ENCODE measurements around the gene ADAM15. TPM values are rescaled to one million over a fixed set of nuclear protein-coding genes. Genes with fewer than 3 reads are reported as not detected.

Gene ADAM15
- total RNA-seq, 1 donor from 2014 or later: 15.7 TPM

DNA sequence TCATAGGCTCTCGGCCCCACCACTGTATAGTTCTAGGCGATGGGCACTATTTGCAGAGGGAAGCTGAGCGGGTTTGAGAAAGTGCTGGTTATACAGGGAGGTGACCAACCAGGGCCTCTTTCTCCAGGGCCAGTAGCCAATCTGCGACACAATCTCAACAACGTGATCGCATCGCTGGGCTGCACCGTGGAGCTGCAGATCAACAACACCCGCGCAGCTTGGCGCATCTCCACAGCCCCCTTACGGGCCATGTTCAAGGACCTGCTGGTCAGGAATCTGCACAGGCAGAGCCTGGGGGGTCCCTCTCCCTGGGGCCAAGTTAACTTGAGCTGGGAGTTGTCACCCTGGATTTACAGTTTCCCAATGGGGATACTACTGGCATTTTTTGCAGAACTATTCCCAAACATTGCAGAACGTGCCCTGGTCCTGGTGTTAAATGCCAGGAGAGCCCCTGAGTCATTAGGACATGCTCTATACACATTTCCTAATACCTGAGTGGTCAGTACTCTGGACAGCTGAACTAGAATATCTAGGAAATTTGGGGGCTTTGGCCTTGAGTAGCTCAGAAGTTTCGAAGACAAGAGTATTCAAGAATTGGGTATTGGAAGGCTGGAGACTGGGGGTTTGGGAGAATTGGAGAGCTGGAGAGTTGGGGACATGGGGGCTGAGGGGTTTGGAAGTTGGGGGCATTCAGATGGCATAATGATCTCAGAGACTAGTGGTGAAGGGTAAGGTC, 10.6 kb upstream of the ADAM15 start:
- H3K27ac Mint-ChIP-seq: no peak overlapping the region

GRCh38 chr1:155042789-155043188, 8.3 kb upstream of the ADAM15 start:
- no peak overlapping the region for H3K27ac Mint-ChIP-seq

More for the DNA sequence above, 10.6 kb upstream of the ADAM15 start:
- Mint-ChIP-seq H3K4me3 (no peak overlapping the region), H3K4me1 (peaks cover 28% of the 10 kb centered on the region), H3K27me3 (ENCODE audit: insufficient read depth, low read depth) (peaks cover 8% of the 10 kb centered on the region), H3K36me3 (no peaks in the 10 kb centered on the region), H3K9me3 (no peaks in the 10 kb centered on the region)
- Histone ChIP-seq H3K9ac (no peak overlapping the region), H3K36me3 (no peaks in the 10 kb centered on the region), H3F3A (ENCODE audit: low read depth) (no peaks in the 10 kb centered on the region), H3K9me3 (ENCODE audit: low read depth) (no peaks in the 10 kb centered on the region), H2AFZ (replicated peaks) (no peak overlapping the region), H3K79me2 (ENCODE audit: low read depth) (no peaks in the 10 kb centered on the region), H3K27ac (no peak overlapping the region), H3K4me2 (no peak overlapping the region), H4K20me1 (ENCODE audit: low read depth) (no peaks in the 10 kb centered on the region), H3K27me3 (no peaks in the 10 kb centered on the region), H3K4me1 (peaks cover 15% of the 10 kb centered on the region), H3K4me3 (no peak overlapping the region)
- no peak for DNase-seq (ENCODE audit: low spot score)
- TF ChIP-seq EZH2 (IDR thresholded peaks at IDR 0.05) (no peak), EZH2phosphoT487 (IDR thresholded peaks at IDR 0.05) (no peak)
- TF ChIP-seq, protein P1, sequence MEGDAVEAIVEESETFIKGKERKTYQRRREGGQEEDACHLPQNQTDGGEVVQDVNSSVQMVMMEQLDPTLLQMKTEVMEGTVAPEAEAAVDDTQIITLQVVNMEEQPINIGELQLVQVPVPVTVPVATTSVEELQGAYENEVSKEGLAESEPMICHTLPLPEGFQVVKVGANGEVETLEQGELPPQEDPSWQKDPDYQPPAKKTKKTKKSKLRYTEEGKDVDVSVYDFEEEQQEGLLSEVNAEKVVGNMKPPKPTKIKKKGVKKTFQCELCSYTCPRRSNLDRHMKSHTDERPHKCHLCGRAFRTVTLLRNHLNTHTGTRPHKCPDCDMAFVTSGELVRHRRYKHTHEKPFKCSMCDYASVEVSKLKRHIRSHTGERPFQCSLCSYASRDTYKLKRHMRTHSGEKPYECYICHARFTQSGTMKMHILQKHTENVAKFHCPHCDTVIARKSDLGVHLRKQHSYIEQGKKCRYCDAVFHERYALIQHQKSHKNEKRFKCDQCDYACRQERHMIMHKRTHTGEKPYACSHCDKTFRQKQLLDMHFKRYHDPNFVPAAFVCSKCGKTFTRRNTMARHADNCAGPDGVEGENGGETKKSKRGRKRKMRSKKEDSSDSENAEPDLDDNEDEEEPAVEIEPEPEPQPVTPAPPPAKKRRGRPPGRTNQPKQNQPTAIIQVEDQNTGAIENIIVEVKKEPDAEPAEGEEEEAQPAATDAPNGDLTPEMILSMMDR (IDR thresholded peaks at IDR 0.05): no peak

GRCh38 chr1:155043301-155043702, 7.8 kb upstream of the ADAM15 start:
- H3K4me1 Mint-ChIP-seq: peaks cover 33% of the 10 kb centered on the region
- no peak overlapping the region for H3K4me3 Mint-ChIP-seq
- Histone ChIP-seq H3F3A (ENCODE audit: low read depth) (peaks cover 2% of the 10 kb centered on the region), H3K4me1 (peaks cover 3% of the 10 kb centered on the region), H4K20me1 (ENCODE audit: low read depth) (no peaks in the 10 kb centered on the region), H3K9me3 (ENCODE audit: low read depth) (no peaks in the 10 kb centered on the region), H2AFZ (replicated peaks) (no peak overlapping the region), H3K27me3 (no peaks in the 10 kb centered on the region), H3K79me2 (ENCODE audit: low read depth) (no peaks in the 10 kb centered on the region), H3K9ac (no peak overlapping the region), H3K4me3 (no peak overlapping the region), H3K36me3 (no peaks in the 10 kb centered on the region), H3K27ac (no peak overlapping the region), H3K4me2 (no peak overlapping the region)
- no peak for DNase-seq (ENCODE audit: low spot score)
- TF ChIP-seq EZH2phosphoT487 (IDR thresholded peaks at IDR 0.05) (no peak), EZH2 (IDR thresholded peaks at IDR 0.05) (no peak)
- TF ChIP-seq, protein P1 (IDR thresholded peaks at IDR 0.05): no peak
- H3K27ac Mint-ChIP-seq: no peak overlapping the region
- no peaks in the 10 kb centered on the region for H3K9me3 Mint-ChIP-seq
- H3K27me3 Mint-ChIP-seq (ENCODE audit: insufficient read depth, low read depth): peaks cover 9% of the 10 kb centered on the region
- H3K36me3 Mint-ChIP-seq: no peaks in the 10 kb centered on the region

More at GRCh38 chr1:155042789-155043188, 8.3 kb upstream of the ADAM15 start:
- Histone ChIP-seq H3F3A (ENCODE audit: low read depth) (peaks cover under 1% of the 10 kb centered on the region), H3K4me2 (no peak overlapping the region), H3K27ac (no peak overlapping the region), H2AFZ (replicated peaks) (no peak overlapping the region), H3K36me3 (no peaks in the 10 kb centered on the region), H3K4me1 (peaks cover 3% of the 10 kb centered on the region), H3K9me3 (ENCODE audit: low read depth) (no peaks in the 10 kb centered on the region), H3K79me2 (ENCODE audit: low read depth) (no peaks in the 10 kb centered on the region), H3K27me3 (no peaks in the 10 kb centered on the region), H4K20me1 (ENCODE audit: low read depth) (no peaks in the 10 kb centered on the region), H3K9ac (no peak overlapping the region), H3K4me3 (no peak overlapping the region)
- H3K9me3 Mint-ChIP-seq: no peaks in the 10 kb centered on the region
- H3K4me1 Mint-ChIP-seq: peaks cover 30% of the 10 kb centered on the region
- peak overlapping the region; percentile 48 for H3K4me3 Mint-ChIP-seq
- TF ChIP-seq EZH2phosphoT487 (IDR thresholded peaks at IDR 0.05): no peak
- TF ChIP-seq EZH2 (IDR thresholded peaks at IDR 0.05): no peak
- TF ChIP-seq, protein P1 (IDR thresholded peaks at IDR 0.05): no peak
- H3K36me3 Mint-ChIP-seq: no peaks in the 10 kb centered on the region
- no peak for DNase-seq (ENCODE audit: low spot score)
- H3K27me3 Mint-ChIP-seq (ENCODE audit: insufficient read depth, low read depth): peaks cover 9% of the 10 kb centered on the region

All from neural progenitor cell (in vitro differentiated cells).